GM10266 (cell line): Measurements from ENCODE around the gene GPC1.

Source experiments
- DNase-seq: peaks from one replicate; pipeline ENCODE4 v3.0.0; 2012; ENCODE audit errors: extremely low spot score
- CTCF ChIP-seq: IDR thresholded peaks from 2 replicates; pipeline ENCODE4 v1.5.1; 2012; ENCODE audit warnings: mild to moderate bottlenecking, low read depth; ENCODE audit not compliant: control insufficient read depth, insufficient read depth; ENCODE audit errors: missing control alignments

GPC1 gene

GRCh38 chr2:240411261-240412160, 24.0 kb upstream of the GPC1 start:
- no peak for DNase-seq

GRCh38 chr2:240412211-240412861, 23.1 kb upstream of the GPC1 start:
- DNase-seq, result no peak
- TF ChIP-seq CTCF, result no peak

More at GRCh38 chr2:240411261-240412160, 24.0 kb upstream of the GPC1 start:
- no peak for TF ChIP-seq CTCF

GRCh38 chr2:240412975-240413812, 22.3 kb upstream of the GPC1 start:
- TF ChIP-seq CTCF, result no peak
- DNase-seq, result no peak

- TF ChIP-seq CTCF, result no peak
- DNase-seq, result no peak
Measured at GRCh38 chr2:240413813-240414429, 21.5 kb upstream of the GPC1 start.

GRCh38 chr2:240416821-240417220, 18.6 kb upstream of the GPC1 start:
- no peak for TF ChIP-seq CTCF
- no peak for DNase-seq

- no peak for TF ChIP-seq CTCF
- DNase-seq, result no peak
Measured at GRCh38 chr2:240418311-240418710, 17.2 kb upstream of the GPC1 start.
